ENCODE data around the gene CXCL6.

The CXCL6 gene

DNA sequence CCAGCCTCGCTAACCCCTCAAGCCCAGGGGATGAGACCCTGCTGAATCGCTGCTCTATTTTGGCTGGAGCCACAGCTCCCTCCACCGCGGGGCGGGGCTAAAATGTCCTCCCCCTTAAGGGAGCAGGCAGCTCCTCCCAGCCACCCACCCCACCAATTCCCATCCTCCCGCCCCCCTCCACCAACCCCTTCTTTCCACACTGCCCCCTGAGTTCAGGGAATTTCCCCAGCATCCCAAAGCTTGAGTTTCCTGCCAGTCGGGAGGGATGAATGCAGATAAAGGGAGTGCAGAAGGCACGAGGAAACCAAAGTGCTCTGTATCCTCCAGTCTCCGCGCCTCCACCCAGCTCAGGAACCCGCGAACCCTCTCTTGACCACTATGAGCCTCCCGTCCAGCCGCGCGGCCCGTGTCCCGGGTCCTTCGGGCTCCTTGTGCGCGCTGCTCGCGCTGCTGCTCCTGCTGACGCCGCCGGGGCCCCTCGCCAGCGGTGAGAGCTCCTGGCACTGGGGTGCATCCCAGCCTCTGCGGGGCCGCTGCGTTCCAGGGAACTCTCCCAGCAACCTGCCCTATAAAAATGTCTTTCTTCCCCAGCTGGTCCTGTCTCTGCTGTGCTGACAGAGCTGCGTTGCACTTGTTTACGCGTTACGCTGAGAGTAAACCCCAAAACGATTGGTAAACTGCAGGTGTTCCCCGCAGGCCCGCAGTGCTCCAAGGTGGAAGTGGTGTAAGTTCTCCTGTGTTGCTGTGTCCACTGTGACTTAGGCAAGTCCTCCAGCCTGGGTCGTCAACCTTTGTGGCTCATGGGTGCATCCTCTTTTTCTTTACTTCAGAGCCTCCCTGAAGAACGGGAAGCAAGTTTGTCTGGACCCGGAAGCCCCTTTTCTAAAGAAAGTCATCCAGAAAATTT lies at the start of gene CXCL6:
Gene CXCL6, plus strand, starts transcription at position 306 of the 907 bp plus-strand sequence. Its CDS starts 73 bp downstream, at position 379.
- Mint-ChIP-seq H3K27me3 (peaks cover 12% of the 10 kb centered on the region), H3K4me3 (no peak within 1 kb of the TSS), H3K27ac (no peak within 1 kb of the TSS), H3K4me1 (no peaks in the 10 kb centered on the region), H3K9me3 (no peaks in the 10 kb centered on the region), H3K36me3 (no peaks in the 10 kb centered on the region)

DNA sequence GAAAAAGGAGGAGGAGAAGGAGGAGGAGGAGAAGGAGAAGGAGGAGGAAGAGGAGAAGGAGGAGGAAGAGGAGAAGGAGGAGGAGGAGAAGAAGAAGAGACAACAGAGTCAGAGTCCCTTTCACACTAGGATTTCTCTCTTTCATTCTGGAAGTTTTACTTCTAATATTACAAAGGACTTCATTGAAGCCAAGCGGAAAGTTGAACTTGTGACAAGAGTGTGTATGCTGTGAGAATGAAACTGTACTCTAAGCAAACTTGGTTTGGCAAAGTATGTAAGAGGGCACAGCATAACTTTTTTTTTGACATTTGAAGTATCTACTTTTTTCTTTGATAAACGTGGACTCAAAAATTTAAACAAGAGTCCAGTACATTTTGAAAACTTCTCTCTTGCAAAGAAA lies 48.1 kb upstream of the CXCL6 start:
- H3K36me3 Mint-ChIP-seq: no peaks in the 10 kb centered on the region
- no peak overlapping the region for H3K4me3 Mint-ChIP-seq
- no peak overlapping the region for H3K27ac Mint-ChIP-seq
- no peaks in the 10 kb centered on the region for H3K27me3 Mint-ChIP-seq
- no peaks in the 10 kb centered on the region for H3K9me3 Mint-ChIP-seq
- H3K4me1 Mint-ChIP-seq: no peaks in the 10 kb centered on the region

DNA sequence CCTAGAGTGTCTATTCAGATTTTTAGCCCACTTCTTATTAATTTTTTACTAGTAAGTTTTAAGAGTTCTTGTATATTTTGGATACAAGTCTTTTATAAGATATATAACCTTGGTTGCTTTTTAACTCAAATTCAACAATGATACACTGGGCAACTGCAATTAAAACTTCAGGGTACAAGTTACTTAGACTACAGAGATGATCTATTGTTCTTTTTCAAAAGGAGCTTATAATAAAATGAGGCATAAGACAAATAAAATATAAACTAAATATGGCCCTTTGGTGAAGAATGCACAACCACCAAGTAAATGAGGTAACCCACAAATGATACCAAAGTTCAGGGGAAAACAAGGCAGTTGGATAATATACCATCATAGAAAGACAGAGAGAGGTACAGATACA lies 37.6 kb upstream of the CXCL6 start:
- Mint-ChIP-seq H3K9me3 (peaks cover 15% of the 10 kb centered on the region), H3K27ac (no peak overlapping the region), H3K27me3 (peaks cover 2% of the 10 kb centered on the region), H3K36me3 (no peaks in the 10 kb centered on the region), H3K4me1 (no peaks in the 10 kb centered on the region), H3K4me3 (no peak overlapping the region)

DNA sequence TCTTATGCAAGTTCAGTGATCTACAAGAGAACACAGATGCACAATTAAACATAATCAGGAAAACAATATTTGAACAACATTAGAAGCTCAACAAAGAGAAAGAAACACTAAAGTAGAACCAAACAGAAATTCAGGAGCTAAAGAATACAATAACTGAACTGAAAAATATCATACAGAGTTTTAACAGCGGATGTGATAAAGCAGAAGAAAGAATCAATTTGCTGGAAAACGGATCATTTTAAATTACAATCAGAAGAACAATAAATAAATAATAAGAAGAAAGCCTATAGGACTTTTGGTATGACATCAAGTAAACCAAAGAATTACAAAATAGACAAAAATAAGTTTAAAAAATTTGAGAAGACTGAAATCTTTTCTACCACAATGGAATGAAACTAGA lies 36.3 kb upstream of the CXCL6 start:
- Mint-ChIP-seq H3K36me3 (no peaks in the 10 kb centered on the region), H3K27ac (no peak overlapping the region), H3K4me1 (no peaks in the 10 kb centered on the region), H3K27me3 (peaks cover 2% of the 10 kb centered on the region), H3K9me3 (peaks cover 18% of the 10 kb centered on the region), H3K4me3 (no peak overlapping the region)

DNA sequence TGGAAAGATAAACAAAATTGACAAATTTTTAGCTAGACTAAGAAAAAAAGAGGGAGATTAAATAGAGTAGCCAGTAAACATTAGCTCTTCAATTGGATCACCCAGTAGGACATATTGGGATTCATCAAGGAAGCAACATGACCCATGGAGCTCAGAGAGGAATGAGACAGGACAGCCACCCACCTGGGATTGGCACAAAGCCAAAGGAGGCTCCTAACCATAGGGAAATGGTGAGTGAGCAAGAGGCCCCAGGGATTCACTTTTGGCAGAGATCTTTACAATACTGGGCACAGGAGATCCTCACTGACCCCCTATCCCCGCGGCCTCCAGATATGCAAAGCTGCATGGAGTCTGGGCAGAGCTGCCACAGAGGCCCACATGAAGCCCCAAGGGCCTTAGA lies 34.8 kb upstream of the CXCL6 start:
- H3K4me3 Mint-ChIP-seq: no peak overlapping the region
- peaks cover 2% of the 10 kb centered on the region for H3K27me3 Mint-ChIP-seq
- no peaks in the 10 kb centered on the region for H3K4me1 Mint-ChIP-seq
- no peaks in the 10 kb centered on the region for H3K36me3 Mint-ChIP-seq
- no peak overlapping the region for H3K27ac Mint-ChIP-seq
- H3K9me3 Mint-ChIP-seq: peaks cover 18% of the 10 kb centered on the region

DNA sequence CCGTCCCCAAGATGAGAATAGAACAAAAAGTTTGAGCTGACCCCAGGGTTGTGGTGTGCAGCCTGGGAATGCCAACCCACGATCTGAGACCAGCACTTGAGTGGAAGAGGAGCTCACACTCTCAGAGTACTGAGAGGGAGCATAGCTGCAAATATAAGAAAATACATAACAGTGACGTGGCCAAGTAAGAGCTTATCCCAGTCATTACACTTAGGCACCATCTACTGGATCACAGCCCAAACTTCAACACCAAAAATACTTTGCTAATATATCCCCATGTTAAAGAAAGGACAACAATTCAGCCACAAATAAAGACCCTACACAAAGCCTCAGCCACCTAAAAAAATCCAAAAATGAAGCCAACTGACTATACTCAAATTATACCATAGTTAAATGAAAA lies 33.3 kb upstream of the CXCL6 start:
- Mint-ChIP-seq H3K4me3 (no peak overlapping the region), H3K36me3 (no peaks in the 10 kb centered on the region), H3K27me3 (peaks cover 2% of the 10 kb centered on the region), H3K4me1 (no peaks in the 10 kb centered on the region), H3K9me3 (peaks cover 18% of the 10 kb centered on the region), H3K27ac (no peak overlapping the region)

DNA sequence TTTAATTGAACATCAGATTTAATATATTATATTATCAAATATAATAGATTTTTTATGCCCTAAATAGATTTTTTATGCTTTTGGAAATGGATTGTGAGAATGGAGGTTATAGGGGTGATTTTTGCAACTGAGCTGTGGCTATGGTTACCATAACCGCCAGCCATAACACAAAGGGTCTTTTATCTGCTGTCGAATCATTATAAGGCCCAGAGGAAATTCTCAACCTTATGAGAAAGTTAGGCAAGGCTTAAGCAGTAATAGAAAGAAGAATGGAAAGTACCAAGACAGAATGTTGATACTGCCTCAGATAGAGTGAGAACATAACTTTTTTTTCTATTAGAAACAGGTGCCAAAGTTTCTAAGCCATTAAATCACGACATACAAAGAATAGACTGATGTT lies 26.3 kb upstream of the CXCL6 start:
- Mint-ChIP-seq H3K9me3 (peaks cover 7% of the 10 kb centered on the region), H3K27me3 (no peaks in the 10 kb centered on the region), H3K27ac (no peak overlapping the region), H3K4me1 (no peaks in the 10 kb centered on the region), H3K4me3 (no peak overlapping the region), H3K36me3 (no peaks in the 10 kb centered on the region)

DNA sequence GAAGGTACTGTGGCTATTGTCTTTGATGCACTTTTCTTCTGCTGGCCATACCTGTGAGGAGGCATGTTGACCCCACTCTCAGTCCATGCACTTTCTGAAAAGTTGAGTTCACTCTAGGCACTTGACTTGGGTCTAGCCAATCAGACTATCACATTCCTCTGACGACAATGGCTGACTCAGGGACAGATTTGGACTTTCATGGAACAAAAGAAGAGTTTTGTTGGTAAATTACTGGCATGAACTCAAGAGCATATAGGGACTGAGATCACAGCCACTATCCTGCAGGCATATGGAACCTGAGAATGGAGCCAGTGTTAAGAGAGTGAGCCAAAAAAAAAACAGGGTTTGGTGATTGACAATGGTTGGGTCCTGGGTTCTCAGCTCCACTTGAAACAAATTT lies 24.6 kb upstream of the CXCL6 start:
- H3K9me3 Mint-ChIP-seq: peaks cover 7% of the 10 kb centered on the region
- H3K4me1 Mint-ChIP-seq: no peaks in the 10 kb centered on the region
- no peak overlapping the region for H3K4me3 Mint-ChIP-seq
- H3K27ac Mint-ChIP-seq: no peak overlapping the region
- H3K36me3 Mint-ChIP-seq: no peaks in the 10 kb centered on the region
- no peaks in the 10 kb centered on the region for H3K27me3 Mint-ChIP-seq

DNA sequence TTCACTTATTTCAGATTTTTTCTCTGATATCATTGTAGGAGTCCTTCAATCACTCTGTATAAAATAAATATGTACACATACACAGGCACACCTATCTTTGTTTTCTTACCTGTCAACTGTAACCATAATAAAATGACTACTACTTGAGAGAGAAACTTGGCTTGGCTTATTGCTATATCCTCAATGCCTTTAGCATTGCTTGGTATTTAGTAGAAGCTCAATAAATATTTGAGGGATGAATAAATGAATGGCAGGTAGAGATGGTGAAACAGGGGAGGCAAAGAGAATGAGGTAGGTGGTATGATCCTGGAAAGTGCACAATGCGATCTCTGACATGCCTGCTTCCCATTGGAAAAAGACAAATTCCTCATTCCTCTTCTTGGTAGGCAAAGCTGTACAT lies 21.8 kb upstream of the CXCL6 start:
- Mint-ChIP-seq H3K4me3 (no peak overlapping the region), H3K27ac (no peak overlapping the region), H3K9me3 (peaks cover 7% of the 10 kb centered on the region), H3K36me3 (no peaks in the 10 kb centered on the region), H3K4me1 (no peaks in the 10 kb centered on the region), H3K27me3 (no peaks in the 10 kb centered on the region)

DNA sequence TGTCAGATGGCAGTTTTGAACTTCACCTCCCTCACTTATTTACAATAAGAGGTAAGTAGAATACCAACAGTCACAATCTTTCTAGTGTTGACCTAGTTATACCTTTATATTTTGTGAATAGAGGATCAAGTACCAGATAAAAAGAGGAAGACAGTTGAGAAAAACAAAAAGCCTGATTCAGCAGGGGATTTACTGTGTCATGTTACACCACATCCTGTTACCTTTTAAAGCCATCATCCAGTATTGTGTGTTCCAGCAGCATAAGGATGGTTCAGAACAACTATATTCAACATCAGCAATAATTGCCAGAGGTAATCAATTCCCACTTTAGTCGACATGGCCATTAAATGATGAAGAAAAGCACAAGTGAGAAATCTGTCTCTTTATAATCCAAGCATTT lies 21.3 kb upstream of the CXCL6 start:
- Mint-ChIP-seq H3K9me3 (peaks cover 7% of the 10 kb centered on the region), H3K4me3 (no peak overlapping the region), H3K4me1 (no peaks in the 10 kb centered on the region), H3K27me3 (no peaks in the 10 kb centered on the region), H3K27ac (no peak overlapping the region), H3K36me3 (no peaks in the 10 kb centered on the region)

DNA sequence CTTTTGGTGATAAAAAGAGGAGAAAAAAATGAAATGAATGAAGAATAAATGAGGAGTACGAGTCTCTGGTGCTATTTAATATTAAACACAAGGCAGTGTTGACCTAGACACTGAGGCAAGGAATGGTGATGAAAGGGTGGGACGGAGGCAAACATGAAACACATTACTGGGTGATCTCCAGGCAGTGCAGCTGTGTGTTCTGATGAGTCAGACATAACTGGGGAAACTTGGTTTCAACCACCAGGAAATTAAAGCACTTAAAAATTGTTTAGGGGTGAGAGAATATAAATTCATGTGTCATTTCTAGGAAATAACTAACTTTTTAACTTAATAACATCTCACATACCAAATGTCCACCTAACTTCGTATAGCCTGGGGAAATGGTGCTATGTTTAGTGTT lies 19.7 kb upstream of the CXCL6 start:
- Mint-ChIP-seq H3K36me3 (no peaks in the 10 kb centered on the region), H3K9me3 (peaks cover 7% of the 10 kb centered on the region), H3K4me1 (no peaks in the 10 kb centered on the region), H3K27me3 (no peaks in the 10 kb centered on the region), H3K4me3 (no peak overlapping the region), H3K27ac (no peak overlapping the region)

DNA sequence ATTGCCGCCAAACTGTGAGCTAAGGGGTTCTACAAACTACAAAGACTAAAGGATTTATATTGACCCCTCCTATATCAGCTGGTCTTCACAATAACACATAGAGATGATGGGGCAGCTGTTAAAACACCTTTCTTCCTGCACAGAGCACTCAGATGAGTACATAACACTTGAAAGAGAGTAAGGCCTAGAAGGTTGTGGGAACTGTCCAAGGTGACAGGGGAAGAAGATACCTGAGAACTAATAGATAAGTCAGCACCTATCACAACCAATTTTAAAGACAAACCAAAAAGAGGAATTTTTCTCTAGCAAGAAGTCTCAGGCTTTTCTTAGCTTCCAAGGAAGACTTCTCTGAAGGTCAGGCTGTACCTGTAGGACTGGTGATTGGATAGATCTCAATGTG lies 19.1 kb upstream of the CXCL6 start:
- Mint-ChIP-seq H3K36me3 (no peaks in the 10 kb centered on the region), H3K27me3 (no peaks in the 10 kb centered on the region)

DNA sequence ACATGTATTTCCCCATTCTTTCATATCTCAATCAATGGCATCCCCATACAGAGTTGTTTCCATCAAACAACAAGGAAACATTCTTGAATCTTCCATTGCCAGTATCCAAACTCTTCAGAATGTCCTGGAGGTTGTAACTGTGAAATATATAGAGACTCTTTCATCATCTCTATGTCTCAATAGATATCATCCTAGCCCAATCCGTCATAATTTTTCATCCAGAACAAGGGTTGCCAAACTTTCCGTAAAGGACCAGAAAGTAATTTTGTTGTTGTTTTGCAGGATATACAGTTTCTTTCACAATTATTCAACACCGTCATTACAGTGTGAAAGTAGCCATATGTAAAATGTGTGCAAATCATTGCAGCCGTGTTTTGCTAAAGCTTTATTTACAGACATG lies 15.2 kb upstream of the CXCL6 start:
- Mint-ChIP-seq H3K9me3 (peaks cover 10% of the 10 kb centered on the region), H3K4me1 (no peaks in the 10 kb centered on the region), H3K36me3 (no peaks in the 10 kb centered on the region), H3K4me3 (no peak overlapping the region), H3K27ac (no peak overlapping the region), H3K27me3 (peaks cover 2% of the 10 kb centered on the region)

More for the DNA sequence above, 19.1 kb upstream of the CXCL6 start:
- no peak overlapping the region for H3K27ac Mint-ChIP-seq
- H3K4me1 Mint-ChIP-seq: no peaks in the 10 kb centered on the region
- peaks cover 9% of the 10 kb centered on the region for H3K9me3 Mint-ChIP-seq
- H3K4me3 Mint-ChIP-seq: no peak overlapping the region

DNA sequence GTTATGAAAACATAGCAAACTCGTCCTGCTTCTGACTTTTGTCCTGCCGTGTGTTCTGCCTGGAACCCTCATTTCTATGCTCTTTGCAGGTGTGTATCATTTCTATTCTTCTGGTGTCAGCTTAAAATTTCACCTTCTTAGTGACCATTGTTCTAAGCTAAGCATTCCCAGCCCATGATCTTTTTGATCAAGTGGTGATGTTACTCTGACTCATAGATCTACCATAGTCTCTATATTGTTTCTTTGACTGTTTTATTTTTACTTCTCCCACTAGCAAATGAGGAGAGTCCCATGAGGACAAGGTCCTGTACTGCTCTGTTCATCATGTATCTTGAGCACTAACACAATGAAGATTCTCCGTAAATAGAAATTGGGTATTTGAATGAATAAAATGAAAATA lies 14.1 kb upstream of the CXCL6 start:
- no peak overlapping the region for H3K27ac Mint-ChIP-seq
- H3K4me3 Mint-ChIP-seq: no peak overlapping the region
- no peaks in the 10 kb centered on the region for H3K4me1 Mint-ChIP-seq

DNA sequence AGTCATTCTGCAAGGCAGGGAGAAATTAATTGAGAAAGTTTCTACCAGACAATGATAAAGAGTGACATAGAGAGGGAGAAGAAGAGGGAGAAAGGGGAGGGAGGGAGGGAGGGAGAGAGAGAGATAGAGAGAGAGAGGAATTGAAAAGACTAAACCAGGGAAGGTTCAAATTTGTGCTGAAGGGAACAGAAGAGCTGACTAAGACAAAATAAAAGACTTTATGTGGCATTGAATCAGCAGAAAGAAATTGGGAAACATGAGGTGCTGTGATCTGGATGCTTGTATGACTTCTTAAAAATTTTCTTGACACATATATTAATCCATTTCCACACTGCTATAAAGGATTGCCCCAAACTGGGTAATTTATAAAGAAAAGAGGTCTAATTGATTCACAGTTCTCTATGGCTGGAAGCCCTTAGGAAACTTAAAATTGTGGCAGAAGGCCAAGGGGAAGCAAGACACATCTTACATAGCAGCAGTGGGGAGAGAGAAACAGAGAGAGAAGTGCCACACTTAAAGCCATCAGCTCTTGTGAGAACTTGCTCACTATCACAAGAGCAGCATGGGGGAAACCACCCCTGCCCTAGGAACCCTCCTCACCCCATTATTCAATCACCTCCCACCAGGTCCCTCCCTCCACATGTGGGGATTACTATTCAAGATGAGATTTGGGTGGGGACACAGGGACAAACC lies 13.5 kb upstream of the CXCL6 start:
- peaks cover 2% of the 10 kb centered on the region for H3K27me3 Mint-ChIP-seq
- peaks cover 21% of the 10 kb centered on the region for H3K9me3 Mint-ChIP-seq

More for the DNA sequence above, 14.1 kb upstream of the CXCL6 start:
- peaks cover 2% of the 10 kb centered on the region for H3K27me3 Mint-ChIP-seq
- no peaks in the 10 kb centered on the region for H3K36me3 Mint-ChIP-seq
- peaks cover 17% of the 10 kb centered on the region for H3K9me3 Mint-ChIP-seq

DNA sequence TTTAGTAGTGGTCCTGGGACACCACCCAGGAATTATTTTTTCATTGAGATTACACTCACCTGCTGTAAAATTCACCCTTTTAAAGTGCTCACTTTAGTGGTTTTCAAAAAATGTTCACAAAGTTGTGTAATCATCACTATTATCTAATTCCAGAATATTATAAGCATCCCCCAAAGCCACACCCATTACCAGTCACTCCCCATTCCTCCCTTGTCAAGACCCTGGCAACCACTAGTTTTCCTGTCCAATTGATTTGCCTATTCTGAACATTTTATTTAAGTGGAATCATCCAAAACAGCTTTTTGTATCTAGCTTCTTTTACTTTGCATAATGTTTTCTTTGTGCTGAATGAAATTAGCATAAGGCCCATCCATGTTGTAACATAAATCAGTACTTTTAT lies 12.7 kb upstream of the CXCL6 start:
- Mint-ChIP-seq H3K27ac (no peak overlapping the region), H3K27me3 (peaks cover 2% of the 10 kb centered on the region), H3K9me3 (peaks cover 22% of the 10 kb centered on the region), H3K4me1 (no peaks in the 10 kb centered on the region), H3K36me3 (no peaks in the 10 kb centered on the region), H3K4me3 (no peak overlapping the region)

More for the DNA sequence above, 13.5 kb upstream of the CXCL6 start:
- H3K36me3 Mint-ChIP-seq: no peaks in the 10 kb centered on the region
- H3K4me1 Mint-ChIP-seq: no peaks in the 10 kb centered on the region
- no peak overlapping the region for H3K4me3 Mint-ChIP-seq
- no peak overlapping the region for H3K27ac Mint-ChIP-seq
